Smooth muscle cell (in vitro differentiated cells): ENCODE data around the gene ZNF624. TPM values are rescaled to one million over a fixed set of nuclear protein-coding genes. Genes with fewer than 3 reads are reported as not detected.

Experiments
- DNase-seq: peaks from one replicate; lab custom pipeline; 2025; ENCODE audit not compliant: unreplicated experiment; lab: John Stamatoyannopoulos, UW
- H2AFZ ChIP-seq: fragments of 200-600 bp; sonication (generic); 2 replicates; pipeline ENCODE4 v1.6.0; 2016; ENCODE audit warnings: antibody characterized with exemption, low read depth, mild to moderate bottlenecking
- H3F3A ChIP-seq: fragments of 200-600 bp; sonication (generic); 2 replicates; pipeline ENCODE4 v1.6.0; 2017; ENCODE audit warnings: antibody characterized with exemption, low read depth
- H3K27ac ChIP-seq: fragments of 200-600 bp; sonication (generic); 2 replicates; pipeline ENCODE4 v1.5.1; 2016; ENCODE audit warnings: low read depth, mild to moderate bottlenecking
- H3K27me3 ChIP-seq: fragments of 200-600 bp; sonication (generic); 2 replicates; pipeline ENCODE4 v1.6.1; 2016; ENCODE audit warnings: low read depth, mild to moderate bottlenecking
- H3K36me3 ChIP-seq: fragments of 200-600 bp; sonication (generic); 2 replicates; pipeline ENCODE4 v1.5.1; 2016; ENCODE audit warnings: low read depth
- H3K4me1 ChIP-seq: fragments of 200-600 bp; sonication (generic); 2 replicates; pipeline ENCODE4 v1.5.1; 2016; ENCODE audit warnings: low read depth
- H3K4me2 ChIP-seq: fragments of 200-600 bp; sonication (generic); 2 replicates; pipeline ENCODE4 v1.6.0; 2016; ENCODE audit warnings: mild to moderate bottlenecking
- H3K4me3 ChIP-seq: fragments of 200-600 bp; sonication (generic); 2 replicates; pipeline ENCODE4 v1.5.1; 2016; ENCODE audit warnings: mild to moderate bottlenecking
- H3K79me2 ChIP-seq: fragments of 200-600 bp; sonication (generic); 2 replicates; pipeline ENCODE4 v1.6.0; 2016; ENCODE audit warnings: low read depth, mild to moderate bottlenecking
- H3K9ac ChIP-seq: fragments of 200-600 bp; sonication (generic); 2 replicates; pipeline ENCODE4 v1.6.0; 2016; ENCODE audit warnings: low read depth
- H3K9me3 ChIP-seq: fragments of 200-600 bp; sonication (generic); replicated peaks from 2 replicates; pipeline ENCODE4 v1.5.1; 2016; ENCODE audit warnings: low read depth
- H4K20me1 ChIP-seq: fragments of 200-600 bp; sonication (generic); 2 replicates; pipeline ENCODE4 v1.6.0; 2016; ENCODE audit warnings: low read depth
- WGBS: methylation state at CpG from one replicate; pipeline ENCODE4 v1.1.7; 2016; ENCODE audit warnings: low lambda C conversion rate; 5-methylcytosine and 5-hydroxymethylcytosine counted together
- polyA plus RNA-seq: library from polyadenylated mRNA; unstranded; fragments of >200 nt; fragmentation: Nextera tagmentation; extraction: Ambion mirVana; gene quantifications from 2 replicates; pipeline ENCODE4 v1.2.1, GENCODE V29; 2016
- small RNA-seq: library from RNA; depleted of rRNA; stranded (forward); fragments of <200 nt; gene quantifications from one replicate; pipeline ENCODE3, GENCODE V24; 2014
- total RNA-seq: library from RNA; depleted of rRNA; stranded (reverse); fragments of >200 nt; gene quantifications from 2 replicates; pipeline ENCODE4 v1.2.3, GENCODE V29; 2014
- TF ChIP-seq, protein P1 (sequence below): fragments of 200-600 bp; sonication (generic); IDR thresholded peaks from 2 replicates; pipeline ENCODE4 v1.5.1; 2017; ENCODE audit warnings: borderline replicate concordance, mild to moderate bottlenecking, antibody characterized with exemption; ENCODE audit not compliant: insufficient read depth, poor library complexity, severe bottlenecking

ZNF624 gene
- total and polyA plus RNA-seq, 2 experiments from 2014 or later: 3.6 to 13.0 TPM

DNA sequence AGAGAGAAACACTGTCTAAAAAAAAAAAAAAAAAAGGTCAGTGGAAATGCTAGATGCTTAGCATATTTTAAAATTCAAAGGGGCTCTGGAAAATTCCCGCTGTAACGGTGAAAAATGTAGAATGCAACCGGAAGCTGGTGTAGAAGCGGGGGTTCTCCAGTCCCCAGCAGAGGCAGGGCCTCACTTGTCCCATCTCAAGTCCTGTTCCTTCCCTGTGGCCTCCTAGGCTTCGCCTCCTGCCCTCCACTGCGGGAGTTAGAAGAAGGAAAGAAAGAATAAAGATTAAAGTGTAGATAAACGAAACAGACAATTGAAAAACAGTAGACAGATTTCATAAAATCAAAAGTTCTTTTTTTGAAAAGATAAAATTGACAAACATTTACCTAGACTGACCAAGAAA is 69.9 kb downstream of the ZNF624 start:
- Histone ChIP-seq H3K4me1 (no peaks in the 10 kb centered on the region), H4K20me1 (no peaks in the 10 kb centered on the region), H3K4me2 (peak overlapping the region; percentile 83), H2AFZ (peak overlapping the region; percentile 84), H3K9me3 (no peaks in the 10 kb centered on the region), H3K9ac (no peak overlapping the region), H3F3A (no peaks in the 10 kb centered on the region), H3K4me3 (peak overlapping the region; percentile 48), H3K27ac (no peak overlapping the region), H3K79me2 (no peaks in the 10 kb centered on the region), H3K36me3 (no peaks in the 10 kb centered on the region), H3K27me3 (peaks cover 5% of the 10 kb centered on the region)
- 63% methylated on average over 7 of the region's 7 CpGs for WGBS
- no peak for DNase-seq
- TF ChIP-seq, protein P1, sequence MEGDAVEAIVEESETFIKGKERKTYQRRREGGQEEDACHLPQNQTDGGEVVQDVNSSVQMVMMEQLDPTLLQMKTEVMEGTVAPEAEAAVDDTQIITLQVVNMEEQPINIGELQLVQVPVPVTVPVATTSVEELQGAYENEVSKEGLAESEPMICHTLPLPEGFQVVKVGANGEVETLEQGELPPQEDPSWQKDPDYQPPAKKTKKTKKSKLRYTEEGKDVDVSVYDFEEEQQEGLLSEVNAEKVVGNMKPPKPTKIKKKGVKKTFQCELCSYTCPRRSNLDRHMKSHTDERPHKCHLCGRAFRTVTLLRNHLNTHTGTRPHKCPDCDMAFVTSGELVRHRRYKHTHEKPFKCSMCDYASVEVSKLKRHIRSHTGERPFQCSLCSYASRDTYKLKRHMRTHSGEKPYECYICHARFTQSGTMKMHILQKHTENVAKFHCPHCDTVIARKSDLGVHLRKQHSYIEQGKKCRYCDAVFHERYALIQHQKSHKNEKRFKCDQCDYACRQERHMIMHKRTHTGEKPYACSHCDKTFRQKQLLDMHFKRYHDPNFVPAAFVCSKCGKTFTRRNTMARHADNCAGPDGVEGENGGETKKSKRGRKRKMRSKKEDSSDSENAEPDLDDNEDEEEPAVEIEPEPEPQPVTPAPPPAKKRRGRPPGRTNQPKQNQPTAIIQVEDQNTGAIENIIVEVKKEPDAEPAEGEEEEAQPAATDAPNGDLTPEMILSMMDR: no peak

DNA sequence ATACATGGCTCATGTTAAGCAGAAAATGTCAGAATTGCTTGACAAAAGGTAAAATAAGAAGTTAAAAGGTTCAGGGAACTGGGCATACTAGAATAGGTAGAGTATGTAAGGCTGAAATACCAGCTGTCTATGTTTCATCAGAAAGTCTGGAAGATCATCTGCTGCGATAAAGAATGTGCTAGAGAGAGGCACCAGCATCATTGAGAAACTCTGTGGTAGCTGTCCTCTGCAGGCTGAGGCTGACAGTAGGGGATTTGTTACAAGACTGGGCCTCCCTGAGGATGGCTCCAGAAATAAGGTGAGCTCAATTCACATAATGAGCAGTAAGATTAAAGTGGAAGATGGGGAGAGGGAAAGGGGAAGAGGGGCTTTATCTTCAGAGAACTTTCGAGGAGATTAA is 80.2 kb downstream of the ZNF624 start:
- no peak overlapping the region for H3K27ac ChIP-seq
- H2AFZ ChIP-seq: no peak overlapping the region
- H3K9ac ChIP-seq: no peak overlapping the region
- TF ChIP-seq, protein P1: no peak
- no peaks in the 10 kb centered on the region for H3K36me3 ChIP-seq
- no peaks in the 10 kb centered on the region for H3K27me3 ChIP-seq
- no peak overlapping the region for H3K4me3 ChIP-seq
- H4K20me1 ChIP-seq: no peaks in the 10 kb centered on the region
- WGBS: 80% methylated on average over 2 of the region's 2 CpGs
- H3F3A ChIP-seq: no peaks in the 10 kb centered on the region
- H3K4me1 ChIP-seq: peaks cover 3% of the 10 kb centered on the region
- no peaks in the 10 kb centered on the region for H3K9me3 ChIP-seq
- no peaks in the 10 kb centered on the region for H3K79me2 ChIP-seq
- no peak for DNase-seq
- H3K4me2 ChIP-seq: no peak overlapping the region

Small RNA genes lying within 50 kb of the gene (small RNA-seq; reads per million reads assigned to genes)
- gene RNU6-405P: not detected

Other genes starting within 250 kb of the ZNF624 start
- gene TRPV2, start 238.3 kb downstream of the ZNF624 start, total RNA-seq: 51.4 and 58.0 TPM in 2 replicates
- 65.6 and 92.9 TPM in 2 replicates for gene TRPV2, start 238.3 kb downstream of the ZNF624 start, polyA plus RNA-seq
- gene LRRC75A, start 161.7 kb downstream of the ZNF624 start, total RNA-seq: 0.76 and 2.7 TPM in 2 replicates
- gene LRRC75A, start 161.7 kb downstream of the ZNF624 start, polyA plus RNA-seq: 0.70 and 2.2 TPM in 2 replicates
- 12.2 and 17.7 TPM in 2 replicates for gene ZNF287, start 84.6 kb downstream of the ZNF624 start, total RNA-seq
- gene ZNF287, start 84.6 kb downstream of the ZNF624 start, polyA plus RNA-seq: 24.6 and 25.8 TPM in 2 replicates
- 1.4 and 1.6 TPM in 2 replicates for gene CCDC144A, start 36.4 kb upstream of the ZNF624 start, total RNA-seq
- gene CCDC144A, start 36.4 kb upstream of the ZNF624 start, polyA plus RNA-seq: 0.19 and 1.1 TPM in 2 replicates